Nephron (organoid): ENCODE measurements around the gene KRTAP3-2.
A peak's percentile ranks its signal among the peaks of the same experiment; 100 is the strongest.

Source experiments
- H3K27ac Mint-ChIP-seq, 3 experiments: 2 replicates each; pipeline ENCODE4 v1.8.0; 2020; ENCODE audit warnings: mixed read lengths in 3 of 3, mild to moderate bottlenecking in 2 of 3, moderate library complexity in 1 of 3
- H3K27me3 Mint-ChIP-seq: 2 replicates; pipeline ENCODE4 v1.8.0; 2021; ENCODE audit warnings: low read depth, mild to moderate bottlenecking, moderate library complexity, mixed read lengths
- H3K36me3 Mint-ChIP-seq: 2 replicates; pipeline ENCODE4 v1.8.0; 2020; ENCODE audit warnings: low read depth, mixed read lengths
- H3K4me1 Mint-ChIP-seq: 2 replicates; pipeline ENCODE4 v1.8.0; 2020; ENCODE audit warnings: mixed read lengths
- H3K4me3 Mint-ChIP-seq, 3 experiments: 2 replicates each; pipeline ENCODE4 v1.8.0; 2020; ENCODE audit warnings: mild to moderate bottlenecking in 3 of 3, mixed read lengths in 3 of 3, moderate library complexity in 2 of 3
- H3K9me3 Mint-ChIP-seq: 2 replicates; pipeline ENCODE4 v1.8.0; 2020; ENCODE audit warnings: mixed read lengths
- TF ChIP-seq, protein P1 (sequence below), 3 experiments: fragments of 200-600 bp; sonication (generic); IDR thresholded peaks; one replicate each; pipeline ENCODE4 v1.5.0; 2021; ENCODE audit warnings: antibody characterized with exemption in 3 of 3; ENCODE audit not compliant: unreplicated experiment in 3 of 3

The KRTAP3-2 gene

DNA sequence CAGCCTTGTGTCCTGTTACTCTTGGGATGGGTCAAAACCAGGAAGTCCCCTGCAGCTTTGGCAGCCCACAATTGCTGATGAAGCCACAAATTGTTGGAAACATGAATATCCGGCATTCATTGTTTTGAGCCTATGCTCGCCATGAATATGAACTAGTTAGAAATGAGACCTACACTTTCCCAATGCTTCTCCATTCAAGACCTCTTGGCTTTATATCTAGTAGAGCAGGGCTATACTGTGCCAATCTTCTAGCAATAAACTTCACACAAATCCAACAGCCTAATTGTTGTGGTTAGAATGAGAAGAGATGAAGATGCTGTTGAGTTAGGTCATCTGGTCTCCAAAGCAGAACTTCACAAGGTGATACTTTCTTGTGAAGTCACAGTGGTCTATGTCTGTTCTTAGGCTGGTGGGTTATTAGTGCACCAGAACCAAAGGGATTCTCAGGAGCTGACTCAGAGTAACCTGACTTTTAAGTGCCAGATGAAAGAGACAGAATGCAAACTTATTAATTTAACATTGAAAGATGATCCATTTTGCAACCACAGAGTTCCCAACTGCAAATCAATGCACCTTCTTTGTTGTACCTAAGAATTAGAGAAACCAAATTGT lies 48.6 kb downstream of the KRTAP3-2 start:
- Mint-ChIP-seq H3K9me3 (no peaks in the 10 kb centered on the region), H3K4me3 (no peak overlapping the region), H3K36me3 (no peaks in the 10 kb centered on the region), H3K4me1 (peaks cover 56% of the 10 kb centered on the region), H3K27ac (no peak overlapping the region), H3K27me3 (peaks cover 13% of the 10 kb centered on the region)
- TF ChIP-seq, protein P1, sequence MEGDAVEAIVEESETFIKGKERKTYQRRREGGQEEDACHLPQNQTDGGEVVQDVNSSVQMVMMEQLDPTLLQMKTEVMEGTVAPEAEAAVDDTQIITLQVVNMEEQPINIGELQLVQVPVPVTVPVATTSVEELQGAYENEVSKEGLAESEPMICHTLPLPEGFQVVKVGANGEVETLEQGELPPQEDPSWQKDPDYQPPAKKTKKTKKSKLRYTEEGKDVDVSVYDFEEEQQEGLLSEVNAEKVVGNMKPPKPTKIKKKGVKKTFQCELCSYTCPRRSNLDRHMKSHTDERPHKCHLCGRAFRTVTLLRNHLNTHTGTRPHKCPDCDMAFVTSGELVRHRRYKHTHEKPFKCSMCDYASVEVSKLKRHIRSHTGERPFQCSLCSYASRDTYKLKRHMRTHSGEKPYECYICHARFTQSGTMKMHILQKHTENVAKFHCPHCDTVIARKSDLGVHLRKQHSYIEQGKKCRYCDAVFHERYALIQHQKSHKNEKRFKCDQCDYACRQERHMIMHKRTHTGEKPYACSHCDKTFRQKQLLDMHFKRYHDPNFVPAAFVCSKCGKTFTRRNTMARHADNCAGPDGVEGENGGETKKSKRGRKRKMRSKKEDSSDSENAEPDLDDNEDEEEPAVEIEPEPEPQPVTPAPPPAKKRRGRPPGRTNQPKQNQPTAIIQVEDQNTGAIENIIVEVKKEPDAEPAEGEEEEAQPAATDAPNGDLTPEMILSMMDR (IDR thresholded peaks at IDR 0.05; ENCODE audit: unreplicated experiment in 3 of 3): no peak

DNA sequence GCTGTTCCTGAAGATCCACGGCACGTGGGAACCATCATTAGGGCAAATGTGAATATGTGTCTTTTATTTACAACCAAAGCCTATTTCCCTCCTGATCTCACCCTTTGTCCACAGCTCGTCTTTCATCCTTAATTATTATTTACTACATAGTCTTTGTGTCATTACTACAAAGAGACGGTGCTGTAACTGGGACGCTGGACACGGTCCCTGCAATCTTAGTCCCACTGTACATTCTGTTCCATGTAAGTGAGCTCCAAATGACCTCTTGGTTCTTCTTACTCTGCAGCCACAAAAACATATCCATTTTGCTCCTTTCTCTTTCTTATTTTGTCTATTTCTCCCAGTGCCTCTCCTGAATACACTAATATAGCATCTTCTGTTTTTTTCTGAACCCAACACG lies 49.5 kb downstream of the KRTAP3-2 start:
- H3K4me1 Mint-ChIP-seq: peaks cover 48% of the 10 kb centered on the region
- H3K36me3 Mint-ChIP-seq: no peaks in the 10 kb centered on the region
- no peak overlapping the region for H3K4me3 Mint-ChIP-seq
- H3K9me3 Mint-ChIP-seq: no peaks in the 10 kb centered on the region
- TF ChIP-seq, protein P1 (IDR thresholded peaks at IDR 0.05; ENCODE audit: unreplicated experiment in 3 of 3): no peak
- H3K27me3 Mint-ChIP-seq: peaks cover 13% of the 10 kb centered on the region
- peak overlapping the region in 2 of 3 experiments; percentile 6 to 12 for H3K27ac Mint-ChIP-seq

DNA sequence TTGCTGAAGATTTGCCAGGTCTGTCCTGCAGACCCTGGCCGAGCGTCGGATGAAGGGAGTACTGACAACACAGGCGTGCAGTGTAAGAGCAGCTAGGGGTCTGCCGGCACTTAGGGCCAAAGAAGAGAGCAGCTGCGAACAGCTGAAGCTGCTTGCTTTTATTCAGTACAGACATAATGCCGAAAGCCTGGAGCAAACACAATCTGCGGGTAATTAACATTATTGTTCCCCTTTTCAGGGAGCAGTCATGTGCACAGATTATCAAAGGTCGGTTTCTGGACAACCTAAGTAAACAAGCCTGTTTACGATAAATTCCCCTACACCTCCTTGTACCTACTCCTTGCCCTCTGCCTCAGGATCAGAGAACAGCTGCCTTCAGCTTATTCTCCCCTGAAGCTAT lies 50.3 kb downstream of the KRTAP3-2 start:
- Mint-ChIP-seq H3K27me3 (peaks cover 10% of the 10 kb centered on the region), H3K4me1 (peaks cover 45% of the 10 kb centered on the region), H3K36me3 (no peaks in the 10 kb centered on the region), H3K4me3 (no peak overlapping the region), H3K9me3 (peaks cover 2% of the 10 kb centered on the region), H3K27ac (peak overlapping the region; percentile 4 to 53 (median 31))
- TF ChIP-seq, protein P1 (IDR thresholded peaks at IDR 0.05; ENCODE audit: unreplicated experiment in 3 of 3): no peak
